ENCODE data around the gene CCDC159.

- TF ChIP-seq, protein P1, sequence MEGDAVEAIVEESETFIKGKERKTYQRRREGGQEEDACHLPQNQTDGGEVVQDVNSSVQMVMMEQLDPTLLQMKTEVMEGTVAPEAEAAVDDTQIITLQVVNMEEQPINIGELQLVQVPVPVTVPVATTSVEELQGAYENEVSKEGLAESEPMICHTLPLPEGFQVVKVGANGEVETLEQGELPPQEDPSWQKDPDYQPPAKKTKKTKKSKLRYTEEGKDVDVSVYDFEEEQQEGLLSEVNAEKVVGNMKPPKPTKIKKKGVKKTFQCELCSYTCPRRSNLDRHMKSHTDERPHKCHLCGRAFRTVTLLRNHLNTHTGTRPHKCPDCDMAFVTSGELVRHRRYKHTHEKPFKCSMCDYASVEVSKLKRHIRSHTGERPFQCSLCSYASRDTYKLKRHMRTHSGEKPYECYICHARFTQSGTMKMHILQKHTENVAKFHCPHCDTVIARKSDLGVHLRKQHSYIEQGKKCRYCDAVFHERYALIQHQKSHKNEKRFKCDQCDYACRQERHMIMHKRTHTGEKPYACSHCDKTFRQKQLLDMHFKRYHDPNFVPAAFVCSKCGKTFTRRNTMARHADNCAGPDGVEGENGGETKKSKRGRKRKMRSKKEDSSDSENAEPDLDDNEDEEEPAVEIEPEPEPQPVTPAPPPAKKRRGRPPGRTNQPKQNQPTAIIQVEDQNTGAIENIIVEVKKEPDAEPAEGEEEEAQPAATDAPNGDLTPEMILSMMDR (IDR thresholded peaks at IDR 0.05; ENCODE audit: low read depth, low read length, poor library complexity, severe bottlenecking): no peak
- no peak for TF ChIP-seq EZH2phosphoT487 (IDR thresholded peaks at IDR 0.05; ENCODE audit: borderline replicate concordance, low read length)
Observed at GRCh38 chr19:11335449-11336146, 10.7 kb upstream of the CCDC159 start.
